A549 (cell line): ENCODE measurements around the gene CLSTN2.

Experiments
- JUN ChIP-seq, 2 experiments: fragments of >200 bp; sonication (Bioruptor Twin); formaldehyde crosslinking; IDR thresholded peaks; 2 replicates in 1 of 2; 3 replicates in 1 of 2; pipeline ENCODE4 v1.6.1; 2016 to 2017
- POLR2A ChIP-seq: IDR thresholded peaks from 2 replicates; pipeline ENCODE4 v1.6.1; 2012; ENCODE audit warnings: mild to moderate bottlenecking, low read length
- TF ChIP-seq, protein P1 (sequence below): fragments of >200 bp; sonication (Bioruptor Twin); formaldehyde crosslinking; IDR thresholded peaks from 3 replicates; pipeline ENCODE4 v1.5.1; 2016
- TF ChIP-seq, protein P2 (sequence below): fragments of 250-450 bp; sonication (Bioruptor Pico); IDR thresholded peaks from 2 replicates; pipeline ENCODE4 v1.5.0; 2020; ENCODE audit warnings: low read depth, mild to moderate bottlenecking, moderate library complexity
- TF ChIP-seq, protein P3 (sequence below): IDR thresholded peaks from 2 replicates; pipeline ENCODE4 v1.6.1; 2012

DNA sequence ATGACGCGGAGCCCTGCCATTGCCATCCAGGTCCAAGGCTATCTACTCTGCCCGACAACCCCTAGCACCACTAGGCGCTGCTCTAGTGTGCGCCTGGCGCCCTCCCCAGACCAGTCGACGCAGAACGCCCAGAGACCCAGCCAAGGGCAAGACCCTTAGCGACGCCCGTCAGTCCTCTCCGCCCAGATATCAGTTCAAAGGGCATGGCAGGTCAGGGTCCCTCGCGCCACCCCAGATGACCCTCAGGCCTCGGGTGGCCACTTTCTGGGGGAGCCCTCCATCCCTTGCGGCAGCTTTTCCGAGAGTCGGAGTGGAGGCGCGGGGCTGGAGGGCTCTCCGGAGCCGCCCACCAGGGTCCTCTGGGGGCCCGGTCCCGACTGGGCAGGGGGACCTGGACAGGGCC, 371 bp upstream of the CLSTN2 start:
- no peak for TF ChIP-seq POLR2A
- TF ChIP-seq, protein P1, sequence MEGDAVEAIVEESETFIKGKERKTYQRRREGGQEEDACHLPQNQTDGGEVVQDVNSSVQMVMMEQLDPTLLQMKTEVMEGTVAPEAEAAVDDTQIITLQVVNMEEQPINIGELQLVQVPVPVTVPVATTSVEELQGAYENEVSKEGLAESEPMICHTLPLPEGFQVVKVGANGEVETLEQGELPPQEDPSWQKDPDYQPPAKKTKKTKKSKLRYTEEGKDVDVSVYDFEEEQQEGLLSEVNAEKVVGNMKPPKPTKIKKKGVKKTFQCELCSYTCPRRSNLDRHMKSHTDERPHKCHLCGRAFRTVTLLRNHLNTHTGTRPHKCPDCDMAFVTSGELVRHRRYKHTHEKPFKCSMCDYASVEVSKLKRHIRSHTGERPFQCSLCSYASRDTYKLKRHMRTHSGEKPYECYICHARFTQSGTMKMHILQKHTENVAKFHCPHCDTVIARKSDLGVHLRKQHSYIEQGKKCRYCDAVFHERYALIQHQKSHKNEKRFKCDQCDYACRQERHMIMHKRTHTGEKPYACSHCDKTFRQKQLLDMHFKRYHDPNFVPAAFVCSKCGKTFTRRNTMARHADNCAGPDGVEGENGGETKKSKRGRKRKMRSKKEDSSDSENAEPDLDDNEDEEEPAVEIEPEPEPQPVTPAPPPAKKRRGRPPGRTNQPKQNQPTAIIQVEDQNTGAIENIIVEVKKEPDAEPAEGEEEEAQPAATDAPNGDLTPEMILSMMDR, result no peak
- TF ChIP-seq, protein P2, sequence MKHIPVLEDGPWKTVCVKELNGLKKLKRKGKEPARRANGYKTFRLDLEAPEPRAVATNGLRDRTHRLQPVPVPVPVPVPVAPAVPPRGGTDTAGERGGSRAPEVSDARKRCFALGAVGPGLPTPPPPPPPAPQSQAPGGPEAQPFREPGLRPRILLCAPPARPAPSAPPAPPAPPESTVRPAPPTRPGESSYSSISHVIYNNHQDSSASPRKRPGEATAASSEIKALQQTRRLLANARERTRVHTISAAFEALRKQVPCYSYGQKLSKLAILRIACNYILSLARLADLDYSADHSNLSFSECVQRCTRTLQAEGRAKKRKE (CRISPR knock-in tag), result no peak
- TF ChIP-seq, protein P3, sequence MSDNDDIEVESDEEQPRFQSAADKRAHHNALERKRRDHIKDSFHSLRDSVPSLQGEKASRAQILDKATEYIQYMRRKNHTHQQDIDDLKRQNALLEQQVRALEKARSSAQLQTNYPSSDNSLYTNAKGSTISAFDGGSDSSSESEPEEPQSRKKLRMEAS, result no peak
- no peak for TF ChIP-seq JUN (IDR thresholded peaks at IDR 0.05)
